PC-3 (cell line): ENCODE data around the gene BTBD2.

Experiments used
- CTCF ChIP-seq: fragments of 300-600 bp; sonication (generic); conservative IDR thresholded peaks from 2 replicates; pipeline ENCODE4 v1.5.1; 2017; ENCODE audit warnings: antibody characterized with exemption, low read depth, mild to moderate bottlenecking, low read length
- EZH2phosphoT487 ChIP-seq: fragments of 300-600 bp; sonication (generic); IDR thresholded peaks from 2 replicates; pipeline ENCODE4 v1.6.1; 2018; ENCODE audit warnings: mild to moderate bottlenecking, antibody characterized with exemption, low read length, borderline replicate concordance

GRCh38 chr19:1949304-1950101, 66.0 kb downstream of the BTBD2 start:
- TF ChIP-seq CTCF = no peak
- TF ChIP-seq EZH2phosphoT487 = no peak
